Jurkat, Clone E6-1 (cell line): ENCODE data around the gene RELB.
"Not testable (repeated sequence)": the region's sequence is repeated elsewhere in the genome, so short reads cannot be mapped to it uniquely, and the experiment has no call there.

Experiments
- DNase-seq: peaks from one replicate; pipeline ENCODE4 v3.0.0-alpha.2; 2011; ENCODE audit warnings: low read depth, low spot score
- H3K4me3 ChIP-seq: 2 replicates; pipeline ENCODE4 v1.5.1; 2011; ENCODE audit warnings: mild to moderate bottlenecking, low read length, control low read depth, moderate library complexity

RELB gene

DNA sequence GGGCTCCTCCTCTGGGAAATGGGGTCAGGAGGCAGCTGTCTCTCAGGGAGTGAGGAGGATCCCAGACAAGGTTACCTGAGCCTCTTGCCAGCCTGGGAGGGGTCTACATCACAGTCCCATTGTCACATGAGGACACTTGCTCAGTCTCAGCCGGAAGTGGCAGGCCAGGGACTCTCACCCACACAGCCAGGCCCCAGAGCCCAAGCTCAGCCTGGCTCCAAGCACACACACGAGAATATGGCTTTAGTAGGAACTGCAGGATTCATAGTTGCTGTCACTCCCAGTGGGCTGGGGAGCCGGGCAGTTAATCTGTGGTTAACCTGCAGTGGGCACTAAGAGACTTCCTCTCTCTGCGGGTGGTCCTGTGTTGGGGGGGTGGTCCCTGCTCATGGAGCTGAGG, 15.8 kb upstream of the RELB start:
- no peak for DNase-seq
- no peak overlapping the region for H3K4me3 ChIP-seq

DNA sequence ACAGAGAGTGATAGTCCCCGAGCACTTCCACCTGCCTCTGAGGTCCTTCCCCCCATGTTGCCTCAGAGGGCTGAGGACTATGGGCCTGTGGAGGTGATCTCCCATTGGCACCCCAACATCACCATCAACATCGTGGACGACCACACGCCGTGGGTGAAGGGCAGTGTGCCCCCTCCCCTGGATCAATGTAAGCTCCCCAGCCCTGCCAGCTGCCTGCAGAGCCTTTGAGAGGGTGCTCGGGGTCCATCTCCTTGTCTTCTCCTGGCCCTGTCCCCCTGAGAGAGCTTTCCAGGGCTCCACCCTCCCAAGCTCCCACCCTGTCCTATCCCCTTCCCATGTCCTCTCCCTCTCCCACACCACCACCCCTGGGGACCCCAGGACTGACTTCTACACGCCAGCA, 14.9 kb upstream of the RELB start:
- no peak overlapping the region for H3K4me3 ChIP-seq
- no peak for DNase-seq

GRCh38 chr19:44987148-44987675, 14.1 kb upstream of the RELB start:
- no peak overlapping the region for H3K4me3 ChIP-seq
- DNase-seq: no peak

GRCh38 chr19:44988273-44988672, 13.0 kb upstream of the RELB start:
- DNase-seq: no peak
- H3K4me3 ChIP-seq: no peak overlapping the region

GRCh38 chr19:44988896-44989556, 12.2 kb upstream of the RELB start:
- DNase-seq: peak; percentile 40
- no peak overlapping the region for H3K4me3 ChIP-seq

- no peak for DNase-seq
- H3K4me3 ChIP-seq: no peak overlapping the region
Observed at GRCh38 chr19:44990459-44990858, 10.8 kb upstream of the RELB start.

- no peak for DNase-seq
Observed at GRCh38 chr19:44990966-44991365, 10.3 kb upstream of the RELB start.

GRCh38 chr19:44992336-44993163, 8.7 kb upstream of the RELB start:
- no peak for DNase-seq

More at GRCh38 chr19:44990966-44991365, 10.3 kb upstream of the RELB start:
- no peak overlapping the region for H3K4me3 ChIP-seq

DNA sequence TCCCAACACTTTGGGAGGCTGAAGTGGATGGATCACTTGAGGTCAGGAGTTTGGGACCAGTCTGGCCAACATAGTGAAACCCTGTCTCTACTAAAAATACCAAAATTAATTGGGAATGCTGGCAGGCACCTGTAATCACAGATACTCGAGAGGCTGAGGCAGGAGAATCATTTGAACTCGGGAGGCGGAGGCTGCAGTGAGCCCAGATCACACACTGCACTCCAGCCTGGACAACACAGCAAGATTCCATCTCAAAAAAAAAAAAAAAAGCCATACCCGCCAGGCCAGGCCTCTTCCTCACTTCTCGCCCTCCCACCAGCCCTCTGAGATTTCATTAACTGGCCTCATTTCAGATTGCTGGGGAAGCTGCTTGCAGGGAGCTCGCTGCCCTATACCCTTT, 7.7 kb upstream of the RELB start:
- DNase-seq: no peak
- no peak overlapping the region for H3K4me3 ChIP-seq

More at GRCh38 chr19:44992336-44993163, 8.7 kb upstream of the RELB start:
- no peak overlapping the region for H3K4me3 ChIP-seq

DNA sequence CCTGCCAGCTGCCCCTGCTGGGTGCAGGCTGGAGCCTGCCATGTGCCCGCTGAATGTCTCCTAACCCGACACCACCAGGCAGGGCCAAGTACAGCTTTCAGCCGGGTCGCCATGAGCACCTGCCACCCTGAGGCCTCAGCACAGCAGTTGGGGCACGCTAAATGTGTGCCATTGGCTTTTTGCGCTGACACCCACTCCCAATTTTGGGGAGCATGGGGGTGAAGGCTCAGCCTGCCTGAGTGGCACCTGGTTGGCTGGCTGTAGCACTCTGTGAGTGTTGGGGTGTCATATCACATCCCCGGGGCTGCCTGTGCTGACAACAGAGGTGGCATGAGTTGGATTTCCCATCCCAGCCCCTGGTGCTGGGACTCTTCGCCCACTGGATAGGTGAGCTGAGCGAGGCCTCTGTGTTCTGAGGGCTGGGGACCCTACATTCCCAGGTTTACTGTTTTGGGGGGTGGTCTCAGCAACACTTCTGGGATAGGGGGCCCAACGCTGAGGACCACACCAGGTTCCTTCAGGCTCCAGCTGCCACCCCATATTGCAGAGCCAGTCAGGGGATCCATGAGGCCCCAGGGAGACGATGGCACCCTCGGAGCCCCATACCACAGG, 7.2 kb upstream of the RELB start:
- no peak overlapping the region for H3K4me3 ChIP-seq
- no peak for DNase-seq

GRCh38 chr19:44998025-44998424, 3.2 kb upstream of the RELB start:
- no peak for DNase-seq
- no peak overlapping the region for H3K4me3 ChIP-seq

DNA sequence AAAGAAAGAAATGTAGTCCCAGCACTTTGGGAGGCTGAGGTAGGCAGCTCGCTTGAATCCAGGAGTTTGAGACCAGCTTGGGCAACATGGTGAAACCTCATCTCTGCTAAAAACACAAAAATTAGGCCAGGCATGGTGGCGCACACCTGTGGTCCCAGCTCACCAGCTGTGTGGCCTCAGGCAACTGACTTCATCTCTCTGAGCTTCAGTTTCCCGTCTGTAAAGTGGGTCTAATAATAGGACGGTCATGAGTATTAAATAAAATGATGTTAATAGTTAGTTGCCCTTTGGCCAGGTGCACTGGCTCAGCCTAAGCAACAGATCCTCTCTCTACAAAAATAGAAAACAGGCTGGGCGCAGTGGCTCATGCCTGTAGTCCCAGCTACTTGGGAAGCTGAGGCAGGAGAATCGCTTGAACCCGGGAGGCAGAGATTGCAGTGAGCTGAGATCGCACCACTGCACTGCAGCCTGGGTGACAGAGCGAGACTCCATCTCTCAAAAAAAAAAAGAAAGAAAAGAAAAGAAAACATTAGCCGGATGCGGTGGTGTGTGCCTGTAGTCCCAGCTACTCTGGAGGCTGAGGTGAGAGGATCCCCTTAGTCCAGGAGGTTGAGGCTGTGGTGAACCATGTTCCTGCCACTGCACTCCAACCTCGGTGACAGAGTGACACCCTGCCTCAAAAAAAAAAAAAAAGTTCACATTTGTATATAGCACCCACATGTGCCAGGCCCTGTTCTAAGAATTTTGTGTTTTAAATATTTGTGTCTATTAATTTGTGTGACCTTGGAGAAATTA, 1.9 kb upstream of the RELB start:
- not testable (repeated sequence) for H3K4me3 ChIP-seq, DNase-seq

DNA sequence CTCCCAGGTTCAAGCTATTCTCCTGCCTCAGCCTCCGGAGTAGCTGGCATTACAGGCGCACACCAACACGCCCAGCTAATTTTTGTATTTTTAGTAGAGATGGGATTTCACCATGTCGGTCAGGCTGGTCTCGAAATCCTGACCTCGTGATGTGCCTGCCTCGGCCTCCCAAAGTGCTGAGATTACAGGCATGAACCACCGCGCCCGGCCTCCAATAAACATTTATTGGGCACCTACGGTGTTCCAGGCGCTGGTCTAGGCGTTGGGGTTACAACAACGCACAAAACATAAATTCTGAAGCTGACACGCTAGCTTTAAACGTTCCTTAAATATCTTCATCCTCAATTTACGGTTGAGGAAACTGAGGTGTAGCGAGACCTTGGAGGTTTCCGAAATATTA, 599 bp upstream of the RELB start:
- DNase-seq: not testable (repeated sequence)
- H3K4me3 ChIP-seq: peak overlapping the region; percentile 57

DNA sequence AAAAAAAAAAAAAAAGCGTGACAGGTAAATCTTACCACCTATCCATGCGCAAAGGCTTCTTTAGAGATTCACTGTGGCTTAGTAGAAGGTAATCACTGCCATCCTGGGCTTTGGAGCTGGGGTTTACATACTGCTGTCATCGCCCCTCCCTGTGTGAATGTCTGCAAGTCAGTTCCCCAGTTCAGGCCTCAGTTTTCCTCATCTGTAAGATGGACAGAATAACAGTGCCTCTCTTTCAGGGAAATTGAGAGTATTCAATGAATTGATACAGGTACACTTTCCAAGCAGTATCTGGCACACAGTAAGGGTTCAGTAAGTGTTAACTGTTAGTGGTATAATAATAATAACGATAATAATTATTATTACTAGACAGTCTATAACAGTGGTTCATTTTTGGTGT, 2.2 kb downstream of the RELB start:
- H3K4me3 ChIP-seq: no peak overlapping the region
- no peak for DNase-seq

DNA sequence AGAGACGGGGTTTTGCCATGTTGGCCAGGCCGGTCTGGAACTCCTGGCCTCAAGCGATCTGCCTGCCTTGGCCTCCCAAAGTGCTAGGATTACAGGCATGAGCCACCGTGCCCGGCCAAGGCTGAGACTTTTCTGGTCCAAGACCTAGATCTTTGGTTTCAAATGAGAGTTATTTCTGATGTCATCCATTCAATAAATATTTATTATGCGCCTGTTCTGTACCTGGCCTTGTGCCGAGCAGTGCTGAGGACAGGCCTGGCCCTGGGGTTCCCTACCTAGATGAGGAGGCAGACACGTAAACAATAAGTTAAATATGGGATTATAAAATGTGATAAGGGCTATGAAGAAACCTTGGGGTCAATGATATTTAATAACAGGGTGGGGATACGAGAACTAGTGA, 4.5 kb downstream of the RELB start:
- DNase-seq: no peak
- H3K4me3 ChIP-seq: no peak overlapping the region

- no peak overlapping the region for H3K4me3 ChIP-seq
- no peak for DNase-seq
Observed at GRCh38 chr19:45008552-45008951, 7.3 kb downstream of the RELB start.

DNA sequence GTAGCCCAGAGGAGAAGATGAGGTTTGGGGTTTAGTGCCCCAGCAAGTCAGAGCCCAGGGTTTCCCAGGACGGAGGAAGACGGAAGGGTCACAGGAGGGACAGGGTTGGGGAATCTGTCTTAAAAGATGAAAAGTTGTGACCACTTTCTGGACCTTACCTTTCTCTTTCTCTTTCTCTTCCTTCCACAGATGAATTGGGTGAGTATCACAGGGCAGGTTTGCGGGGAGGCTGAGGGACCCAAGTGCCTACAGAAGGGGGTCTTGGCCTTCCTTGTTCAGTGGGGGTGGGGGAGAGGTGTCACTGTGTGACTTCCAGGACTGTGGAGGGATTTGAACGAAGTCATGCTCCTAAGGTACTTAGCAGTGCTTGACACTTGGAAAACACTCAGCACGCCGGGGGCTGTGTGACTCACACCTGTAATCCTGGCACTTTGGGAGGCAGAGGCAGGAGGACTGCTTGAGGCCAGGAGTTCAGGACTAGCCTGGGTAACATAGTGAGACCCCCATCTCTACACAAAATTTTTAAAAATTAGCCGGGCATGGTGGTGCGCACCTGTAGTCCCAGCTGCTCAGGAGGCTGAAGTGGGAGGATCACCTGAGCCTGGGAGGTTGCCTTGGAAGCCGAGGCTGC, 8.5 kb downstream of the RELB start:
- no peak for DNase-seq
- H3K4me3 ChIP-seq: no peak overlapping the region

DNA sequence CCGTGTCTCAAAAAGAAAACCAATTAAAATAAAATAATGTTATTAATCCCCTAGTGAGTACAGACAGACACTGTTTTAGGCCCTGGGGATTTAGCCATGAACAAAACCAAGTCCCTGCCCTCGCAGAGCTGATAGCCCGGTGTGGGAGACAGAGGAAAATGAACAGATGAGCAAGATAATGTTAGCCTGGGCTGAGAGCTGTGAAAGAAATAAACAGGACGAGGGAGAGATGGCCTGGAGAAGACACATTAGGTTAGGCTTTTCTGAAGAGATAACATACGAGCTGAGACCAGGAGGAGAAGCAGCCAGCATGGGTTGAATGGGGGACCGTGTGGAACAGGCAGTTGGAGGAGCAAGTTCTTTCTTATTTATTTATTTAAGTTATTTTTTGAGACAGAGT, 9.0 kb downstream of the RELB start:
- DNase-seq: no peak
- H3K4me3 ChIP-seq: no peak overlapping the region

- no peak for DNase-seq
Observed at GRCh38 chr19:45011959-45012358, 10.7 kb downstream of the RELB start.

More at GRCh38 chr19:45011959-45012358, 10.7 kb downstream of the RELB start:
- no peak overlapping the region for H3K4me3 ChIP-seq
